Endothelial cell (in vitro differentiated cells): ENCODE measurements around the gene KANK4. TPM values are rescaled to one million over a fixed set of nuclear protein-coding genes. Genes with fewer than 3 reads are reported as not detected.

ENCODE experiments used
- DNase-seq: peaks from one replicate; pipeline ENCODE4 v3.0.0; 2021; ENCODE audit warnings: low spot score
- H3K27ac Mint-ChIP-seq: one replicate; pipeline ENCODE4 v1.8.0; 2021; ENCODE audit warnings: mixed read lengths, inconsistent platforms; ENCODE audit not compliant: unreplicated experiment
- H3K27me3 Mint-ChIP-seq: one replicate; pipeline ENCODE4 v1.8.0; 2021; ENCODE audit warnings: mild to moderate bottlenecking, moderate library complexity, mixed read lengths, inconsistent platforms; ENCODE audit not compliant: unreplicated experiment
- H3K36me3 Mint-ChIP-seq: one replicate; pipeline ENCODE4 v1.8.0; 2021; ENCODE audit warnings: mild to moderate bottlenecking, low read depth, mixed read lengths, inconsistent platforms; ENCODE audit not compliant: unreplicated experiment
- H3K4me1 Mint-ChIP-seq: one replicate; pipeline ENCODE4 v1.8.0; 2021; ENCODE audit warnings: mild to moderate bottlenecking, mixed read lengths, inconsistent platforms; ENCODE audit not compliant: unreplicated experiment
- H3K4me3 Mint-ChIP-seq: one replicate; pipeline ENCODE4 v1.8.0; 2021; ENCODE audit warnings: mild to moderate bottlenecking, mixed read lengths, inconsistent platforms; ENCODE audit not compliant: unreplicated experiment
- H3K9me3 Mint-ChIP-seq: one replicate; pipeline ENCODE4 v1.8.0; 2021; ENCODE audit warnings: mixed read lengths, inconsistent platforms; ENCODE audit not compliant: unreplicated experiment
- total RNA-seq: library from RNA; stranded (reverse); fragmentation: NEBNext Ultra II Directional; extraction: Animal tissue kit (Norgen Biotek cat#: 25700); gene quantifications from one replicate; pipeline ENCODE4 v1.2.1, GENCODE V29; 2021; ENCODE audit not compliant: unreplicated experiment
- TF ChIP-seq, protein P1 (sequence below): fragments of 200-600 bp; sonication (generic); IDR thresholded peaks from one replicate; pipeline ENCODE4 v1.5.0; 2021; ENCODE audit warnings: antibody characterized with exemption; ENCODE audit not compliant: unreplicated experiment

KANK4 gene
- total RNA-seq, 1 donor from 2014 or later = 1.4 TPM

DNA sequence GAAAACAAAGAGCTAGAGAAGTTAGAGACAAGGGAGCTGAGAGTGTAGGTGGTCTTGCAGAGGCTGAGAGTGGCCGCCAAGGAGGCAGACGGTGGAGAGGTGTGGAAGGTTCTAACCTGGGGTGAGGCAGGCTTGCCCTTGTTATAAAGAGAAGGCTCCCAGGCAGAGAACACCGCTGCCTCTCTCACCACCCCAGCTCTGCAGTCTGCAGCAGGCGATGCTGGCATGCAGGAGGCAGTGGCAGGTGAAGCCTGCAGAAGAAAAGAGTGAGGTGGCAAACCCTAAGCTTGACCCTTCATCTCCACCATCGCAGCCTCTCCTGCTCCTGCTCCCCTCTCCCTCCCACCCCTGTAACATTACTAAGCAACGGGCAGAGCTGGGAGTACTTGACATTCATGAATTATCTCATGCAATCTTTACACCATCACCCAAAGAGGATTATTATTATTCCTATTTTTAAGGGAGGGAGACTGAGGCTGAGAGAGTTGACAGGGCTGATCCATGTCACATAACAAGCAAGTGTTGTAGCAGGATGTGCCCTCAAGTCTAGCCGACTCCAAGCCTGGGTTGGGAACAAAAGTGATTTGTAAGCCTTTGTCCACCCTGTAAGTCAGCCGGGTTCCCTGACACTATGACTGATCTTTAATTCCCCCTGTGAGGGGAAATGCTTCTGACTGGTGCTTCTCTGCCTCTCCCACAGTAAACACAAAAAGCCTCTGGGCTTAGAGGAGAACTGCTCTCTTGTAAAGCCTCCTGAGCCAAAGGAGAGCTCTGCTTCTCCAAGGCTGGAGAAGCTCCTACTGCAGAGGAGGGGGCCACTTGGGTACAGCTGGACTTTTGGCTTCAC lies 36.1 kb downstream of the KANK4 start:
- TF ChIP-seq, protein P1, sequence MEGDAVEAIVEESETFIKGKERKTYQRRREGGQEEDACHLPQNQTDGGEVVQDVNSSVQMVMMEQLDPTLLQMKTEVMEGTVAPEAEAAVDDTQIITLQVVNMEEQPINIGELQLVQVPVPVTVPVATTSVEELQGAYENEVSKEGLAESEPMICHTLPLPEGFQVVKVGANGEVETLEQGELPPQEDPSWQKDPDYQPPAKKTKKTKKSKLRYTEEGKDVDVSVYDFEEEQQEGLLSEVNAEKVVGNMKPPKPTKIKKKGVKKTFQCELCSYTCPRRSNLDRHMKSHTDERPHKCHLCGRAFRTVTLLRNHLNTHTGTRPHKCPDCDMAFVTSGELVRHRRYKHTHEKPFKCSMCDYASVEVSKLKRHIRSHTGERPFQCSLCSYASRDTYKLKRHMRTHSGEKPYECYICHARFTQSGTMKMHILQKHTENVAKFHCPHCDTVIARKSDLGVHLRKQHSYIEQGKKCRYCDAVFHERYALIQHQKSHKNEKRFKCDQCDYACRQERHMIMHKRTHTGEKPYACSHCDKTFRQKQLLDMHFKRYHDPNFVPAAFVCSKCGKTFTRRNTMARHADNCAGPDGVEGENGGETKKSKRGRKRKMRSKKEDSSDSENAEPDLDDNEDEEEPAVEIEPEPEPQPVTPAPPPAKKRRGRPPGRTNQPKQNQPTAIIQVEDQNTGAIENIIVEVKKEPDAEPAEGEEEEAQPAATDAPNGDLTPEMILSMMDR = no peak
- Mint-ChIP-seq H3K4me3 (no peak overlapping the region), H3K27ac (no peak overlapping the region)

DNA sequence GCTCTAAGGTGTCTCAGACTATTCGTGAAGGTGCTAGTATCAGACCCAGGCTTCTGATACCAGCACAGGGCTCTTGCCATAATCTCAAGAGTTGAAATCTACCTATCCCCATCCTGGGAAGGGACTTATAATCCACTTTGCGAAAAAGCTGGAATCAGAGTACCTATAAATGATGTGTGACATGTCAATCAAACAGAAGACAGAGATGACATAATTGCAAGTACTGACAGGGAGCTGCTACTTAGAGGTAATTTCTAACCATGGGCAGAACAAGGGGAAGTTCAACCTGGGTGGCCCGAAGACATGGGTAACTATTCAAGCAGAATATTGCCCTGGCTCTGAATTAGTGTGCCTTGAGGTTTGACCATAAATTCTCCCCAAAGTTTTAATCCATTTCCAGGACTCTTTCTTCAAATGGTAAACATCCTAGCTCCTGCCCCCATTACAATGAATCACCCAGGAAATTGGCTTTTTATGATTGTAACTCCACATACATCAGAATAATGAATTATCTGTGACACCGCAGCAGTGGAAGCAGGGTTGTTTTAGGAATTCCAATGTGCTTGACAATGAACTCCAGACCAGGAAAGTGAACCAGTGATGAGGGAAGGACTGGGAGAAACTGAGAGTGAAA lies 37.2 kb downstream of the KANK4 start:
- TF ChIP-seq, protein P1 = no peak
- H3K4me1 Mint-ChIP-seq = peaks cover 40% of the 10 kb centered on the region
- H3K9me3 Mint-ChIP-seq = no peaks in the 10 kb centered on the region
- H3K27ac Mint-ChIP-seq = no peak overlapping the region
- peaks cover 2% of the 10 kb centered on the region for H3K27me3 Mint-ChIP-seq
- no peak for DNase-seq
- H3K36me3 Mint-ChIP-seq = peaks cover 9% of the 10 kb centered on the region
- no peak overlapping the region for H3K4me3 Mint-ChIP-seq

More for the DNA sequence above, 36.1 kb downstream of the KANK4 start:
- no peak for DNase-seq
- no peaks in the 10 kb centered on the region for H3K9me3 Mint-ChIP-seq
- H3K27me3 Mint-ChIP-seq = peaks cover 2% of the 10 kb centered on the region
- peaks cover 4% of the 10 kb centered on the region for H3K36me3 Mint-ChIP-seq
- H3K4me1 Mint-ChIP-seq = peaks cover 46% of the 10 kb centered on the region

DNA sequence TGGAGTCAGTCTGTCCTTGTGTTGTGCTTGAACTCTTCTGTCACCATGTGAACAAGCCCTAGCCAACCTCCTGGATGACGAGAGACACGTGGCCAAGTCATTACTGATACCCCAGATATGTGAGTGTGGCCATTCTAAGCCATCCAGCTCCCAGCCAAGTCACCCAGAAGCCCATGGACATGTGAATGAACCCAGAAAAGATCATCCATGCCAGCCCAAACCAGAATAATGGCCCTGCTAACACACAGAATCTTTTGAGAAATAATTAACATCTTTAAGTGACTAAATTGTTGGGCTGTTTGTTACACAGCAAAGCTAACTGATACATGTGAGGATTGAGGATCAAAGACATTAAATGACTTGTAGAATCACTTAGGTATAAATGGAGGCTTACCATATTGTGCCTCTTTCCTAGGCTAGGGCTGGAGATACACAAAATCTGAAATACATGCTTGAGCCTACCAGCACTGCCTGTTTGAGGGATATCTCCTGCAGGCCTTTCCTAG lies 38.2 kb downstream of the KANK4 start:
- Mint-ChIP-seq H3K36me3 (peaks cover 9% of the 10 kb centered on the region), H3K4me1 (peaks cover 29% of the 10 kb centered on the region), H3K9me3 (no peaks in the 10 kb centered on the region), H3K27ac (no peak overlapping the region), H3K4me3 (no peak overlapping the region), H3K27me3 (peaks cover 2% of the 10 kb centered on the region)
- TF ChIP-seq, protein P1 = no peak
- no peak for DNase-seq

DNA sequence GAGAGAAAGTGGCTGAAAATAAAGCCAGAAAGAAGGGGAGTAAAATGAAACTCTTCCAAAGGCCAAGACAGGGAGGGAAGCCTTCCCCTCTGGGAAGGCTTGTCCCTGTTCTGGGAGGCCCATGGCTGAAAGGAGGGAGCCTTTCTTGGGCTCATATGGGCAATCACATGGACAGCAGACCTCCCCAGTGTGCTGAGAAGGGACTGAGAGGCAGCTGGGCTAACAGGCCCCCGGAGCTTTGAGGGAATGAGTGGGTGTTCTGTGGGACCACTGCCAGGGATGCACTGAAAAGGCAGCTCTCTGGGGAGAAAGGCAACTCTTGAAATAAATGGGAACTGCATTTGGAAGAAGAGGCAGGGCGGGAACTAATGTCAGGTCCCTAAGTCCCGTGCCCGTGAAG lies 39.1 kb downstream of the KANK4 start:
- TF ChIP-seq, protein P1 = no peak
- no peak for DNase-seq

DNA sequence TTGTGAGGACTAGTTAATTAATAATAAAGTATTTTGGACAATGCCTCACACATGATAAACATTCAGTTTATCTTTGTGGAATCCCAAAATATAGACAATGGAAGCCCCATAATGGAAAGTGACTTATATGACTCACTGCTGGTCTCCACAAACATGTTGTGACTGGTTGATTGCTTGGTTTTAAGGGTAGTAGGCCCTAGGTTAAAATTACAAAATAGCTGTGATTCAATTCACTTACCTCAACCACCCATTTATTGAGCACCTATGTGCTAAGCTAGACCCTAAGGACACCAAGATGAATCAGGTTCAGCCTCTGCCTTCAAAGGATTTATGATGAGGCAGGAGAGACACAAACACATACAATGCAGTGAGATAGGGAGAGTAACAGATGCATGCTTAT lies 42.4 kb downstream of the KANK4 start:
- Mint-ChIP-seq H3K9me3 (no peaks in the 10 kb centered on the region), H3K4me1 (peaks cover 16% of the 10 kb centered on the region), H3K36me3 (peaks cover 12% of the 10 kb centered on the region), H3K4me3 (no peak overlapping the region), H3K27me3 (no peaks in the 10 kb centered on the region), H3K27ac (no peak overlapping the region)
- TF ChIP-seq, protein P1 = no peak
- no peak for DNase-seq

More for the DNA sequence above, 39.1 kb downstream of the KANK4 start:
- H3K4me3 Mint-ChIP-seq = no peak overlapping the region
- H3K4me1 Mint-ChIP-seq = peaks cover 22% of the 10 kb centered on the region
- H3K27me3 Mint-ChIP-seq = peaks cover 2% of the 10 kb centered on the region
- peaks cover 9% of the 10 kb centered on the region for H3K36me3 Mint-ChIP-seq
- no peaks in the 10 kb centered on the region for H3K9me3 Mint-ChIP-seq
- H3K27ac Mint-ChIP-seq = no peak overlapping the region
